ENCODE results near the gene AOPEP. TPM values are rescaled to one million over a fixed set of nuclear protein-coding genes. Genes with fewer than 3 reads are reported as not detected.

Gene AOPEP
- total RNA-seq, 1 experiment from 2014 or later, result 89.5 TPM

DNA sequence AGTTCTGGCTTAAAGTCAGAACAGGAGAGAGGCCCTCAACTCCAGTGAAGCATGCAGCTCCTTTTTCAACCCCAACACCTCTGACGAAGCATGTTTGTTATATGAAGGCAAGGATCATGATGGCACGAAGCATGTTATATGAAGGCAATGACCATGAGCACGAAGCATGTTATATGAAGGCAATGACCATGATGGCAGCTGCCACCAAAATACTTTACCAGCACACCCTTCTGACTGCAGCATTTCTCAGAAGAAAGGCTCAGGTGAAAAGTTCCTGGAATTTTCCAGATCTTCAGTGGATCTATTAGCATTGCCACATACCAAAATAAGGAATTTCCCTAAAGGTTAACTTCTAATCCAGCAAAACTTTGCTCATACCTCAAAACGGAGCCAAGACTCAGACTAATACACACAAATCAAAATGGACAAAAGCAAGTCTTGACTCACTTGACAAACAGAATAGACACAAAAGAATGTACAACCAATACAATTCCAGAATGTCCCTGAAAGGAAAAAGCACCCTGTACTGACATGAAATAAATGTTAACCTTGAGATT lies 373.6 kb downstream of the AOPEP start:
- intact Hi-C loops (cut with micrococcal nuclease; ENCODE audit: unreplicated experiment), result no loop called here
- H3K4me1 Mint-ChIP-seq (ENCODE audit: low read depth, unreplicated experiment), result peaks cover 7% of the 10 kb centered on the region
- CTCF ChIA-PET, result no interaction called here
- no peaks in the 10 kb centered on the region for H3K9me3 Mint-ChIP-seq (ENCODE audit: low read depth, unreplicated experiment)
- H3K36me3 Mint-ChIP-seq (ENCODE audit: insufficient read depth, unreplicated experiment), result peaks cover 52% of the 10 kb centered on the region
- H3K27ac Mint-ChIP-seq (ENCODE audit: unreplicated experiment), result no peak overlapping the region
- H3K27me3 Mint-ChIP-seq (ENCODE audit: unreplicated experiment), result no peaks in the 10 kb centered on the region
- DNase-seq, result no peak
- no TSS peak for BruUV-seq (replicated peaks)
- TF ChIP-seq, protein P1, sequence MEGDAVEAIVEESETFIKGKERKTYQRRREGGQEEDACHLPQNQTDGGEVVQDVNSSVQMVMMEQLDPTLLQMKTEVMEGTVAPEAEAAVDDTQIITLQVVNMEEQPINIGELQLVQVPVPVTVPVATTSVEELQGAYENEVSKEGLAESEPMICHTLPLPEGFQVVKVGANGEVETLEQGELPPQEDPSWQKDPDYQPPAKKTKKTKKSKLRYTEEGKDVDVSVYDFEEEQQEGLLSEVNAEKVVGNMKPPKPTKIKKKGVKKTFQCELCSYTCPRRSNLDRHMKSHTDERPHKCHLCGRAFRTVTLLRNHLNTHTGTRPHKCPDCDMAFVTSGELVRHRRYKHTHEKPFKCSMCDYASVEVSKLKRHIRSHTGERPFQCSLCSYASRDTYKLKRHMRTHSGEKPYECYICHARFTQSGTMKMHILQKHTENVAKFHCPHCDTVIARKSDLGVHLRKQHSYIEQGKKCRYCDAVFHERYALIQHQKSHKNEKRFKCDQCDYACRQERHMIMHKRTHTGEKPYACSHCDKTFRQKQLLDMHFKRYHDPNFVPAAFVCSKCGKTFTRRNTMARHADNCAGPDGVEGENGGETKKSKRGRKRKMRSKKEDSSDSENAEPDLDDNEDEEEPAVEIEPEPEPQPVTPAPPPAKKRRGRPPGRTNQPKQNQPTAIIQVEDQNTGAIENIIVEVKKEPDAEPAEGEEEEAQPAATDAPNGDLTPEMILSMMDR (IDR thresholded peaks at IDR 0.05; ENCODE audit: unreplicated experiment), result no peak
- H3K4me3 Mint-ChIP-seq (ENCODE audit: low read depth, unreplicated experiment), result no peak overlapping the region

DNA sequence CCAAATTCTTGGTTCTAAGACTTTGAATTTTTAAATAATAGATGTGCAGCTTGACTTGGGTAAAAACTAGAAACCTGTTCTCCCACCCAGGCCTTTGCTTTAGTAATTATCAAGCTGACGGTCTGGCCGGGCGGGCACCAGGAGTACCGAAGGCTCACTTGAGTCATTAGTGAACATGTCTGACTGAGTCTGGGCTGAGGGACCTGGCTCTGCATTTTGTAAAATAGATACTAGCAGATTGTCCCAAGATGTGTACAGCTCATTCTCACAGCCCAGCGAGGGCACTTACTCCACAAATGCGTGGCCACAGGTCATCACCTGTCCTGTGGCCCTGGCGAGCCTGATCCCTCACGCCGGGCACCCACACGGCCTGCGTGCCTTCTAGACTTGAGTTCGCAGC lies 374.8 kb downstream of the AOPEP start:
- Mint-ChIP-seq H3K27ac (ENCODE audit: unreplicated experiment) (no peak overlapping the region), H3K36me3 (ENCODE audit: insufficient read depth, unreplicated experiment) (peaks cover 53% of the 10 kb centered on the region), H3K4me3 (ENCODE audit: low read depth, unreplicated experiment) (no peak overlapping the region), H3K27me3 (ENCODE audit: unreplicated experiment) (no peaks in the 10 kb centered on the region), H3K4me1 (ENCODE audit: low read depth, unreplicated experiment) (peaks cover 16% of the 10 kb centered on the region), H3K9me3 (ENCODE audit: low read depth, unreplicated experiment) (no peaks in the 10 kb centered on the region)
- no TSS peak for BruUV-seq (replicated peaks)
- CTCF ChIA-PET, result no interaction called here
- TF ChIP-seq, protein P1 (IDR thresholded peaks at IDR 0.05; ENCODE audit: unreplicated experiment), result no peak
- intact Hi-C loops (cut with micrococcal nuclease; ENCODE audit: unreplicated experiment), result no loop called here
- DNase-seq, result no peak

DNA sequence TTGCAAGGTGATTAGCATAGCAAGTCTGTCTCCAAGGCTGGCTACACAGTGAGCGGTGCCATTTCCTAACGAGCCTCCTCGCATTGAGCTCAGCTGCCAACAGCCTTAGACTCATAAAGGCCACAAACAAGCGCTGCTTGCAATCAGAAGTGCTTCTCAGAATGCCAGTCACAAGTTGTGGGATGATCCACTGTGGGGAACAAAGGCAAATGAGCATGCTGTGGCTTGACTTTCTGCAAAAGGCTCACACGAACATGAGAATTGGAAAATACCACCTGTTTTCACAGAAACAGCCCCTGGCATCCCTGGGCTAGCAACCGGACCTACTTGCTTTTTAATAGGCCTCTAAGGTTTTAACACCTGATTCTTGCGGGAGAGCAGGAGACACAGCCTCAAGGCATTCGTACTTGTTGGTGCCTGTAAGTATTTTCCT lies 375.5 kb downstream of the AOPEP start:
- BruUV-seq (replicated peaks), result no TSS peak
- TF ChIP-seq, protein P1 (IDR thresholded peaks at IDR 0.05; ENCODE audit: unreplicated experiment), result no peak
- no peak overlapping the region for H3K27ac Mint-ChIP-seq (ENCODE audit: unreplicated experiment)
- intact Hi-C loops (cut with micrococcal nuclease; ENCODE audit: unreplicated experiment), result no loop called here
- CTCF ChIA-PET, result no interaction called here
- no peaks in the 10 kb centered on the region for H3K27me3 Mint-ChIP-seq (ENCODE audit: unreplicated experiment)
- H3K36me3 Mint-ChIP-seq (ENCODE audit: insufficient read depth, unreplicated experiment), result peaks cover 53% of the 10 kb centered on the region
- H3K9me3 Mint-ChIP-seq (ENCODE audit: low read depth, unreplicated experiment), result no peaks in the 10 kb centered on the region
- H3K4me1 Mint-ChIP-seq (ENCODE audit: low read depth, unreplicated experiment), result peaks cover 16% of the 10 kb centered on the region
- no peak for DNase-seq
- H3K4me3 Mint-ChIP-seq (ENCODE audit: low read depth, unreplicated experiment), result no peak overlapping the region

DNA sequence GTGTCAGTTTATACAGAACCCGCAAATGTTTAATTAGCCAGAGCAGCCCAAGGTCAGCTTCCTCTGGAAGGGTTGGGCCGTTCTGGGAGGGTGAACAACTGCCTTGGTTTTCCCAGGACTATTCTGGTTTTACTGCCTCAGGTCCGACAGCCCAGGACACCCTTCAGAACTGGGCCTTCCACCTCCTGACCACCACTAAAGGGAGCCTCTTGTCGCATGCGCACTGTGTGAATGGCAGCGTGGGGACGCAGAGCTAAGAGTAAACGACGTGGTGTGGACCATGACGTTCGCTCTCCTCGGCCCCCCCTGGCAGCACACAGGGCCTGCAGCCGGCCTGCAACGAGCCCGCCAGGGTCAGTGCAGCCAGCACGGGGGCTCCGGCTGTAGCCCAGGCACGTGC lies 376.1 kb downstream of the AOPEP start:
- TF ChIP-seq, protein P1 (IDR thresholded peaks at IDR 0.05; ENCODE audit: unreplicated experiment), result no peak
- H3K36me3 Mint-ChIP-seq (ENCODE audit: insufficient read depth, unreplicated experiment), result peaks cover 50% of the 10 kb centered on the region
- intact Hi-C loops (cut with micrococcal nuclease; ENCODE audit: unreplicated experiment), result no loop called here
- peaks cover 16% of the 10 kb centered on the region for H3K4me1 Mint-ChIP-seq (ENCODE audit: low read depth, unreplicated experiment)
- DNase-seq, result no peak
- BruUV-seq (replicated peaks), result no TSS peak
- H3K4me3 Mint-ChIP-seq (ENCODE audit: low read depth, unreplicated experiment), result no peak overlapping the region
- CTCF ChIA-PET, result no interaction called here
- no peaks in the 10 kb centered on the region for H3K9me3 Mint-ChIP-seq (ENCODE audit: low read depth, unreplicated experiment)
- H3K27ac Mint-ChIP-seq (ENCODE audit: unreplicated experiment), result no peak overlapping the region
- no peaks in the 10 kb centered on the region for H3K27me3 Mint-ChIP-seq (ENCODE audit: unreplicated experiment)
